ENCODE data around the gene HDAC9. TPM values are rescaled to one million over a fixed set of nuclear protein-coding genes. Genes with fewer than 3 reads are reported as not detected.
A peak's percentile ranks its signal among the peaks of the same experiment; 100 is the strongest.

Gene HDAC9
- total RNA-seq, 1 experiment from 2014 or later, result 159 TPM

DNA sequence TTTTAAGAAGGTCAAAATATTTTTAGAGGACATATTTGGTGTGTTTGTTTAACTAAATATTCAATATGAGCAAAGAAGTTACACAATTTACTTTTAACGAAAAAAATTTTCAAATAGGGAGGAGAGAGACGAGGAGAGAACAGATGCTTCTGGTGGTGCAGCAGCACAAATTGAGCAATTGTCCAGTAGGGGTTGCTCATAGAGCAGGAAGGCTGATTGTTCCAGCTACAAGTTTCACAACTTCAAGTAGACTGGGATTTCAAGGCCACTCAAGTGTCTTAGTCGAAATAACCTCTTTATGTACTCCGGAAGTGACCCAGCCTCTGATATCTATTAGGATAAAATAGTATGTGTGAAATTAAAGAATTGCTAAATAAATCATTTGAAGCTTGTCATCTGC is 197.9 kb downstream of the HDAC9 start:
- Mint-ChIP-seq H3K4me1 (ENCODE audit: low read depth, unreplicated experiment) (no peaks in the 10 kb centered on the region), H3K36me3 (ENCODE audit: insufficient read depth, unreplicated experiment) (no peaks in the 10 kb centered on the region)
- intact Hi-C loops (cut with micrococcal nuclease; ENCODE audit: unreplicated experiment), result loop anchor here (5.0 kb wide), 1 partner anchor 974 kb away; no protein-coding TSS in a partner anchor

DNA sequence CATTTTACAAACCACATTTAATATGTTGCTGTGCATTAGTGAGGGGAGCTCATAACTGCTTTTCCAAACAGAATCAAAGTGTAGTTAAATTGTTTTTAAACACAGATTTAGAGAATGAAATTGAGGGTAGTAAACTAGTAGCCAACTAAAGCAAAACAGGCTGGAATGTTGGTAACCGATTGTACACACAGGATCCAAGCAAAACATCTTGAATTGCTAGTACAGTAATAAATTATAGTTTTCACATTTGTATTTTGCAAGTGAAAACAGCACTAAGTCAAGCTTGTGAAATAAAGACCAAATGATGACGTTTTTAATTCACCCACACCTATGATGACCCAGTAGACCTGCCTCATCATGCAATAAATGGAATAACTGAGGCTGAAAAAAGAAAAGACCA is 198.3 kb downstream of the HDAC9 start:
- CTCF ChIA-PET, result no interaction called here
- H3K4me1 Mint-ChIP-seq (ENCODE audit: low read depth, unreplicated experiment), result no peaks in the 10 kb centered on the region
- intact Hi-C loops (cut with micrococcal nuclease; ENCODE audit: unreplicated experiment), result loop anchor here (5.0 kb wide), 1 partner anchor 973 kb away; no protein-coding TSS in a partner anchor

More for the DNA sequence above, 197.9 kb downstream of the HDAC9 start:
- CTCF ChIA-PET, result no interaction called here
- TF ChIP-seq, protein P1, sequence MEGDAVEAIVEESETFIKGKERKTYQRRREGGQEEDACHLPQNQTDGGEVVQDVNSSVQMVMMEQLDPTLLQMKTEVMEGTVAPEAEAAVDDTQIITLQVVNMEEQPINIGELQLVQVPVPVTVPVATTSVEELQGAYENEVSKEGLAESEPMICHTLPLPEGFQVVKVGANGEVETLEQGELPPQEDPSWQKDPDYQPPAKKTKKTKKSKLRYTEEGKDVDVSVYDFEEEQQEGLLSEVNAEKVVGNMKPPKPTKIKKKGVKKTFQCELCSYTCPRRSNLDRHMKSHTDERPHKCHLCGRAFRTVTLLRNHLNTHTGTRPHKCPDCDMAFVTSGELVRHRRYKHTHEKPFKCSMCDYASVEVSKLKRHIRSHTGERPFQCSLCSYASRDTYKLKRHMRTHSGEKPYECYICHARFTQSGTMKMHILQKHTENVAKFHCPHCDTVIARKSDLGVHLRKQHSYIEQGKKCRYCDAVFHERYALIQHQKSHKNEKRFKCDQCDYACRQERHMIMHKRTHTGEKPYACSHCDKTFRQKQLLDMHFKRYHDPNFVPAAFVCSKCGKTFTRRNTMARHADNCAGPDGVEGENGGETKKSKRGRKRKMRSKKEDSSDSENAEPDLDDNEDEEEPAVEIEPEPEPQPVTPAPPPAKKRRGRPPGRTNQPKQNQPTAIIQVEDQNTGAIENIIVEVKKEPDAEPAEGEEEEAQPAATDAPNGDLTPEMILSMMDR (IDR thresholded peaks at IDR 0.05; ENCODE audit: unreplicated experiment), result peak; percentile 36
- BruUV-seq (replicated peaks), result no TSS peak
- Mint-ChIP-seq H3K4me3 (ENCODE audit: low read depth, unreplicated experiment) (no peak overlapping the region), H3K27me3 (ENCODE audit: unreplicated experiment) (no peaks in the 10 kb centered on the region), H3K9me3 (ENCODE audit: low read depth, unreplicated experiment) (no peaks in the 10 kb centered on the region), H3K27ac (ENCODE audit: unreplicated experiment) (no peak overlapping the region)
- DNase-seq, result peak; percentile 16

DNA sequence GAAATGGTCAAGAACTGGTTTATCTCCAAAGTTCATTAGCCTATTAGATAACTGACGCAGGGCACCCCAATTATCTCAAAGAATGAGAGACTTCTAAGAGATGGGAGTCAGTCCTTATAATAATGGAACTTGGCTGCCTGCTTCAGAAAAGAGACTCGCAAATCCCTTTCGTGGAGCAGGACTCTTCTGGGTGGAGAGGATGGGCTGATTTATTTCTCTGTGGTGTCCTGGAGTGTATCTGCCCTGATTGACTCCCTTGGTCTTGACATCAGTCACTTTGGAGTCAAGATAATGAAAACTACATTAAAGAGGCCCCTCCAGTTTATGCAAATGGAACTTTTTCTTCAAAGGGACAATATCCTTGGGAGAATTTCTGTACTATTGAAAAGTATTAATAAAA is 198.9 kb downstream of the HDAC9 start:
- Mint-ChIP-seq H3K4me1 (ENCODE audit: low read depth, unreplicated experiment) (no peaks in the 10 kb centered on the region), H3K27me3 (ENCODE audit: unreplicated experiment) (no peaks in the 10 kb centered on the region), H3K27ac (ENCODE audit: unreplicated experiment) (no peak overlapping the region), H3K4me3 (ENCODE audit: low read depth, unreplicated experiment) (no peak overlapping the region), H3K9me3 (ENCODE audit: low read depth, unreplicated experiment) (no peaks in the 10 kb centered on the region), H3K36me3 (ENCODE audit: insufficient read depth, unreplicated experiment) (no peaks in the 10 kb centered on the region)
- intact Hi-C loops (cut with micrococcal nuclease; ENCODE audit: unreplicated experiment), result loop anchor here (5.0 kb wide), 1 partner anchor 973 kb away; no protein-coding TSS in a partner anchor
- no TSS peak for BruUV-seq (replicated peaks)
- DNase-seq, result no peak
- CTCF ChIA-PET, result no interaction called here
- TF ChIP-seq, protein P1 (IDR thresholded peaks at IDR 0.05; ENCODE audit: unreplicated experiment), result no peak

More for the DNA sequence above, 198.3 kb downstream of the HDAC9 start:
- Mint-ChIP-seq H3K36me3 (ENCODE audit: insufficient read depth, unreplicated experiment) (no peaks in the 10 kb centered on the region), H3K27ac (ENCODE audit: unreplicated experiment) (no peak overlapping the region), H3K4me3 (ENCODE audit: low read depth, unreplicated experiment) (no peak overlapping the region), H3K9me3 (ENCODE audit: low read depth, unreplicated experiment) (no peaks in the 10 kb centered on the region), H3K27me3 (ENCODE audit: unreplicated experiment) (no peaks in the 10 kb centered on the region)
- DNase-seq, result no peak
- TF ChIP-seq, protein P1 (IDR thresholded peaks at IDR 0.05; ENCODE audit: unreplicated experiment), result no peak
- no TSS peak for BruUV-seq (replicated peaks)

DNA sequence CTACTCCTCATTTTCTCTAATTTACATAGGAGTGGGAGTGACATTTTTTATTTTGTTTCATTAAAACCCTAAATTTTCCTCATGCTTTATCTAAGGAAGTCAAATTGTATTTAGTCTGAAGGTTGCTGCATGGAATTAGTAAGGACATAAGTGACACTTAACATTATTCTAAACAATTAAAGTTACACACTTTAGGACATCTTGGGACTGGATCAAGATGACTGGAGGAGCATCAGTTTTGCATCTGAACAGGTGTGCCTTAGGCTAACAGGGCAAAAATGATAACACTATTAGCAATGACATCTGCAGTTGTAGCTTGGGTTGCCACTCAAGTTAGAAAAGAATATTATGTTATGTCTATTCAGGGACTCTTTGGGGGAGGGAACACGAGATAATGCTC is 199.4 kb downstream of the HDAC9 start:
- TF ChIP-seq, protein P1 (IDR thresholded peaks at IDR 0.05; ENCODE audit: unreplicated experiment), result no peak
- Mint-ChIP-seq H3K4me3 (ENCODE audit: low read depth, unreplicated experiment) (no peak overlapping the region), H3K9me3 (ENCODE audit: low read depth, unreplicated experiment) (no peaks in the 10 kb centered on the region), H3K27ac (ENCODE audit: unreplicated experiment) (no peak overlapping the region), H3K4me1 (ENCODE audit: low read depth, unreplicated experiment) (no peaks in the 10 kb centered on the region), H3K27me3 (ENCODE audit: unreplicated experiment) (no peaks in the 10 kb centered on the region), H3K36me3 (ENCODE audit: insufficient read depth, unreplicated experiment) (no peaks in the 10 kb centered on the region)
- no peak for DNase-seq
- intact Hi-C loops (cut with micrococcal nuclease; ENCODE audit: unreplicated experiment), result loop anchor here (5.0 kb wide), 1 partner anchor 972 kb away; no protein-coding TSS in a partner anchor
- CTCF ChIA-PET, result no interaction called here
- BruUV-seq (replicated peaks), result no TSS peak

Measured in Calu3 (cell line).